Neural progenitor cell (in vitro differentiated cells): ENCODE results near the gene VMO1. TPM values are rescaled to one million over a fixed set of nuclear protein-coding genes. Genes with fewer than 3 reads are reported as not detected.

Experiments used
- DNase-seq: peaks from one replicate; pipeline ENCODE4 v3.0.0-alpha.2; 2016; ENCODE audit warnings: low spot score
- H2AFZ ChIP-seq: fragments of 200-600 bp; sonication (generic); replicated peaks from 2 replicates; pipeline ENCODE4 v1.6.1; 2016; ENCODE audit warnings: antibody characterized with exemption
- H3F3A ChIP-seq: fragments of 200-600 bp; sonication (generic); 2 replicates; pipeline ENCODE4 v1.6.1; 2016; ENCODE audit warnings: antibody characterized with exemption, low read depth
- H3K27ac ChIP-seq: fragments of 200-600 bp; sonication (generic); 2 replicates; pipeline ENCODE4 v1.5.1; 2016; ENCODE audit warnings: mild to moderate bottlenecking
- H3K27me3 ChIP-seq: fragments of 200-600 bp; sonication (generic); 2 replicates; pipeline ENCODE4 v1.6.1; 2016; ENCODE audit warnings: mild to moderate bottlenecking, moderate library complexity
- H3K36me3 ChIP-seq: fragments of 200-600 bp; sonication (generic); 2 replicates; pipeline ENCODE4 v1.5.1; 2016
- H3K4me1 ChIP-seq: fragments of 200-600 bp; sonication (generic); 2 replicates; pipeline ENCODE4 v1.6.1; 2016; ENCODE audit warnings: mixed run types
- H3K4me2 ChIP-seq: fragments of 200-600 bp; sonication (generic); 2 replicates; pipeline ENCODE4 v1.6.1; 2016
- H3K4me3 ChIP-seq: fragments of 200-600 bp; sonication (generic); 2 replicates; pipeline ENCODE4 v1.5.1; 2016
- H3K79me2 ChIP-seq: fragments of 200-600 bp; sonication (generic); 2 replicates; pipeline ENCODE4 v1.6.1; 2016; ENCODE audit warnings: low read depth
- H3K9ac ChIP-seq: fragments of 200-600 bp; sonication (generic); 2 replicates; pipeline ENCODE4 v1.6.1; 2016
- H3K9me3 ChIP-seq: fragments of 200-600 bp; sonication (generic); 2 replicates; pipeline ENCODE4 v1.5.1; 2016; ENCODE audit warnings: low read depth
- H4K20me1 ChIP-seq: fragments of 200-600 bp; sonication (generic); 2 replicates; pipeline ENCODE4 v1.6.1; 2016; ENCODE audit warnings: low read depth
- H3K27ac Mint-ChIP-seq: 3 replicates; pipeline ENCODE4 v1.8.0; 2021; ENCODE audit warnings: mixed read lengths
- H3K27me3 Mint-ChIP-seq: 2 replicates; pipeline ENCODE4 v1.8.0; 2022; ENCODE audit warnings: low read depth, mild to moderate bottlenecking, inconsistent platforms, moderate library complexity, mixed read lengths; ENCODE audit not compliant: insufficient read depth
- H3K36me3 Mint-ChIP-seq: 3 replicates; pipeline ENCODE4 v1.8.0; 2021; ENCODE audit warnings: mixed read lengths
- H3K4me1 Mint-ChIP-seq: 3 replicates; pipeline ENCODE4 v1.8.0; 2021; ENCODE audit warnings: mixed read lengths
- H3K4me3 Mint-ChIP-seq: 3 replicates; pipeline ENCODE4 v1.8.0; 2021; ENCODE audit warnings: mild to moderate bottlenecking, moderate library complexity, mixed read lengths
- H3K9me3 Mint-ChIP-seq: 3 replicates; pipeline ENCODE4 v1.8.0; 2020; ENCODE audit warnings: mixed read lengths
- CTCF ChIP-seq: fragments of 200-600 bp; sonication (generic); IDR thresholded peaks from 2 replicates; pipeline ENCODE4 v1.5.1; 2017; ENCODE audit warnings: antibody characterized with exemption, mild to moderate bottlenecking
- EZH2 ChIP-seq: fragments of 200-600 bp; sonication (generic); IDR thresholded peaks from 2 replicates; pipeline ENCODE4 v1.6.1; 2017; ENCODE audit warnings: antibody characterized with exemption, mild to moderate bottlenecking, moderate library complexity
- EZH2phosphoT487 ChIP-seq: fragments of 200-600 bp; sonication (generic); IDR thresholded peaks from 2 replicates; pipeline ENCODE4 v1.6.1; 2017; ENCODE audit warnings: antibody characterized with exemption
- total RNA-seq: library from RNA; depleted of rRNA; stranded (reverse); fragments of >200 nt; gene quantifications from 2 replicates; pipeline ENCODE4 v1.2.3, GENCODE V29; 2015; ENCODE audit warnings: low replicate concordance

Gene VMO1
- total RNA-seq, 1 donor from 2014 or later = not detected

GRCh38 chr17:4753392-4753791 lies 32.8 kb downstream of the VMO1 start:
- no peak overlapping the region for H3K4me3 ChIP-seq
- no peak overlapping the region for H3K4me2 ChIP-seq
- Mint-ChIP-seq H3K4me1 (no peaks in the 10 kb centered on the region), H3K27me3 (peaks cover 16% of the 10 kb centered on the region), H3K9me3 (peaks cover 2% of the 10 kb centered on the region), H3K27ac (no peak overlapping the region), H3K4me3 (no peak overlapping the region), H3K36me3 (no peaks in the 10 kb centered on the region)
- no peaks in the 10 kb centered on the region for H3F3A ChIP-seq
- no peaks in the 10 kb centered on the region for H3K9me3 ChIP-seq
- H3K79me2 ChIP-seq = no peaks in the 10 kb centered on the region
- H3K4me1 ChIP-seq = no peaks in the 10 kb centered on the region
- no peaks in the 10 kb centered on the region for H4K20me1 ChIP-seq
- no peak overlapping the region for H3K27ac ChIP-seq
- H3K27me3 ChIP-seq = peaks cover 52% of the 10 kb centered on the region
- DNase-seq = no peak
- no peak overlapping the region for H3K9ac ChIP-seq
- TF ChIP-seq EZH2phosphoT487 = no peak
- TF ChIP-seq EZH2 = no peak
- TF ChIP-seq CTCF = no peak
- no peaks in the 10 kb centered on the region for H3K36me3 ChIP-seq
- no peak overlapping the region for H2AFZ ChIP-seq

- H3K27ac Mint-ChIP-seq = no peak overlapping the region
- H3K27me3 Mint-ChIP-seq = peaks cover 17% of the 10 kb centered on the region
- no peaks in the 10 kb centered on the region for H3K36me3 Mint-ChIP-seq
- no peaks in the 10 kb centered on the region for H3F3A ChIP-seq
- no peak overlapping the region for H3K4me3 Mint-ChIP-seq
- no peak overlapping the region for H3K4me3 ChIP-seq
- H3K4me1 ChIP-seq = no peaks in the 10 kb centered on the region
- no peak overlapping the region for H3K4me2 ChIP-seq
- H4K20me1 ChIP-seq = no peaks in the 10 kb centered on the region
- no peaks in the 10 kb centered on the region for H3K79me2 ChIP-seq
- no peaks in the 10 kb centered on the region for H3K9me3 ChIP-seq
- H3K9me3 Mint-ChIP-seq = peaks cover 3% of the 10 kb centered on the region
- H3K27me3 ChIP-seq = peaks cover 61% of the 10 kb centered on the region
- no peak for DNase-seq
- no peaks in the 10 kb centered on the region for H3K4me1 Mint-ChIP-seq
- no peak for TF ChIP-seq EZH2phosphoT487
- TF ChIP-seq EZH2 = no peak
- no peak for TF ChIP-seq CTCF
- no peak overlapping the region for H3K9ac ChIP-seq
- no peak overlapping the region for H3K27ac ChIP-seq
- H2AFZ ChIP-seq = no peak overlapping the region
- H3K36me3 ChIP-seq = no peaks in the 10 kb centered on the region
Observed at GRCh38 chr17:4751932-4752331, 34.2 kb downstream of the VMO1 start.

GRCh38 chr17:4750606-4751005 lies 35.6 kb downstream of the VMO1 start:
- Histone ChIP-seq H4K20me1 (no peaks in the 10 kb centered on the region), H3K36me3 (no peaks in the 10 kb centered on the region), H3K79me2 (no peaks in the 10 kb centered on the region), H3K4me3 (no peak overlapping the region), H3K4me2 (no peak overlapping the region), H3K9ac (no peak overlapping the region), H3K27me3 (peaks cover 72% of the 10 kb centered on the region), H3K27ac (no peak overlapping the region), H2AFZ (no peak overlapping the region), H3F3A (peaks cover 8% of the 10 kb centered on the region), H3K4me1 (no peaks in the 10 kb centered on the region), H3K9me3 (no peaks in the 10 kb centered on the region)
- H3K27ac Mint-ChIP-seq = no peak overlapping the region
- no peaks in the 10 kb centered on the region for H3K36me3 Mint-ChIP-seq
- H3K4me3 Mint-ChIP-seq = no peak overlapping the region
- H3K4me1 Mint-ChIP-seq = no peaks in the 10 kb centered on the region
- peaks cover 27% of the 10 kb centered on the region for H3K27me3 Mint-ChIP-seq
- no peak for DNase-seq
- TF ChIP-seq EZH2phosphoT487 = no peak
- TF ChIP-seq CTCF = no peak
- no peak for TF ChIP-seq EZH2
- peaks cover 5% of the 10 kb centered on the region for H3K9me3 Mint-ChIP-seq
